Measurements from ENCODE around the gene CCDC57. TPM values are rescaled to one million over a fixed set of nuclear protein-coding genes. Genes with fewer than 3 reads are reported as not detected.

Gene CCDC57
- total RNA-seq, 1 donor from 2014 or later: 37.2 TPM

GRCh38 chr17:82245134-82246039, 32.7 kb upstream of the CCDC57 start:
- H3K36me3 Mint-ChIP-seq (ENCODE audit: low read depth, unreplicated experiment): peaks cover 48% of the 10 kb centered on the region
- no peak for TF ChIP-seq CTCF (IDR thresholded peaks at IDR 0.05; ENCODE audit: unreplicated experiment)
- peak overlapping the region; percentile 63 for H3K4me3 Mint-ChIP-seq (ENCODE audit: unreplicated experiment)
- H3K27ac Mint-ChIP-seq (ENCODE audit: unreplicated experiment): no peak overlapping the region
- no peak for DNase-seq (ENCODE audit: low spot score)
- no peaks in the 10 kb centered on the region for H3K9me3 Mint-ChIP-seq (ENCODE audit: unreplicated experiment)
- H3K27me3 Mint-ChIP-seq (ENCODE audit: unreplicated experiment): peaks cover 18% of the 10 kb centered on the region
- peaks cover 25% of the 10 kb centered on the region for H3K4me1 Mint-ChIP-seq (ENCODE audit: unreplicated experiment)

GRCh38 chr17:82244413-82245133, 31.9 kb upstream of the CCDC57 start:
- Mint-ChIP-seq H3K27ac (ENCODE audit: unreplicated experiment) (peak overlapping the region; percentile 76), H3K4me3 (ENCODE audit: unreplicated experiment) (peak overlapping the region; percentile 81), H3K27me3 (ENCODE audit: unreplicated experiment) (peaks cover 20% of the 10 kb centered on the region), H3K4me1 (ENCODE audit: unreplicated experiment) (peaks cover 25% of the 10 kb centered on the region), H3K36me3 (ENCODE audit: low read depth, unreplicated experiment) (peaks cover 48% of the 10 kb centered on the region), H3K9me3 (ENCODE audit: unreplicated experiment) (no peaks in the 10 kb centered on the region)
- DNase-seq (ENCODE audit: low spot score): no peak
- TF ChIP-seq CTCF (IDR thresholded peaks at IDR 0.05; ENCODE audit: unreplicated experiment): peak; percentile 18

- H3K27me3 Mint-ChIP-seq (ENCODE audit: unreplicated experiment): peaks cover 21% of the 10 kb centered on the region
Measured at GRCh38 chr17:82243648-82244412, 31.2 kb upstream of the CCDC57 start.

GRCh38 chr17:82242977-82243647, 30.5 kb upstream of the CCDC57 start:
- H3K27me3 Mint-ChIP-seq (ENCODE audit: unreplicated experiment): peaks cover 23% of the 10 kb centered on the region
- no peak overlapping the region for H3K4me3 Mint-ChIP-seq (ENCODE audit: unreplicated experiment)
- no peaks in the 10 kb centered on the region for H3K9me3 Mint-ChIP-seq (ENCODE audit: unreplicated experiment)
- H3K36me3 Mint-ChIP-seq (ENCODE audit: low read depth, unreplicated experiment): peaks cover 42% of the 10 kb centered on the region
- H3K4me1 Mint-ChIP-seq (ENCODE audit: unreplicated experiment): peaks cover 28% of the 10 kb centered on the region
- TF ChIP-seq CTCF (IDR thresholded peaks at IDR 0.05; ENCODE audit: unreplicated experiment): no peak
- H3K27ac Mint-ChIP-seq (ENCODE audit: unreplicated experiment): no peak overlapping the region
- no peak for DNase-seq (ENCODE audit: low spot score)

More at GRCh38 chr17:82243648-82244412, 31.2 kb upstream of the CCDC57 start:
- Mint-ChIP-seq H3K36me3 (ENCODE audit: low read depth, unreplicated experiment) (peaks cover 48% of the 10 kb centered on the region), H3K27ac (ENCODE audit: unreplicated experiment) (peak overlapping the region; percentile 76), H3K4me3 (ENCODE audit: unreplicated experiment) (peak overlapping the region; percentile 81), H3K9me3 (ENCODE audit: unreplicated experiment) (no peaks in the 10 kb centered on the region), H3K4me1 (ENCODE audit: unreplicated experiment) (peaks cover 27% of the 10 kb centered on the region)
- peak; percentile 33 for TF ChIP-seq CTCF (IDR thresholded peaks at IDR 0.05; ENCODE audit: unreplicated experiment)
- DNase-seq (ENCODE audit: low spot score): no peak

Data from endothelial cell (in vitro differentiated cells).